ENCODE results near the gene NUP214.
A peak's percentile ranks its signal among the peaks of the same experiment; 100 is the strongest.

NUP214 gene

GRCh38 chr9:131101207-131101964 is 24.0 kb upstream of the NUP214 start:
- Histone ChIP-seq H3K36me3 (ENCODE audit: control insufficient read depth in 2 of 2, insufficient read depth in 1 of 2, low read length in 2 of 2) (no peaks in the 10 kb centered on the region), H3K4me1 (ENCODE audit: control insufficient read depth, insufficient read depth, low read length) (no peaks in the 10 kb centered on the region), H3K9me3 (ENCODE audit: control insufficient read depth, insufficient read depth, low read depth, low read length) (no peaks in the 10 kb centered on the region), H3K4me3 (ENCODE audit: low read depth, low read length) (no peak overlapping the region), H3K27ac (ENCODE audit: extremely low read depth, low read depth, low read length) (no peak overlapping the region)
- POLR2A ChIA-PET: no interaction called here
- TF ChIP-seq ZNF2 (tag by site-specific recombination; IDR thresholded peaks at IDR 0.05): no peak
- TF ChIP-seq ZNF433 (tag by site-specific recombination; IDR thresholded peaks at IDR 0.05; ENCODE audit: low read depth): no peak
- TF ChIP-seq ZSCAN23 (tag by site-specific recombination; IDR thresholded peaks at IDR 0.05): no peak
- peak; percentile 70; the same call in 1 of the 2 replicates for TF ChIP-seq ZNF121 (tag by site-specific recombination; IDR thresholded peaks at IDR 0.05)
- CTCF ChIA-PET: interaction anchor here (0.7 to 1.0 kb wide), 3 partner anchors 19 to 1550 kb away, joined by 3 to 5 read pairs (median 3); no protein-coding TSS in a partner anchor

GRCh38 chr9:131103024-131103423 is 22.4 kb upstream of the NUP214 start:
- TF ChIP-seq, protein P1, sequence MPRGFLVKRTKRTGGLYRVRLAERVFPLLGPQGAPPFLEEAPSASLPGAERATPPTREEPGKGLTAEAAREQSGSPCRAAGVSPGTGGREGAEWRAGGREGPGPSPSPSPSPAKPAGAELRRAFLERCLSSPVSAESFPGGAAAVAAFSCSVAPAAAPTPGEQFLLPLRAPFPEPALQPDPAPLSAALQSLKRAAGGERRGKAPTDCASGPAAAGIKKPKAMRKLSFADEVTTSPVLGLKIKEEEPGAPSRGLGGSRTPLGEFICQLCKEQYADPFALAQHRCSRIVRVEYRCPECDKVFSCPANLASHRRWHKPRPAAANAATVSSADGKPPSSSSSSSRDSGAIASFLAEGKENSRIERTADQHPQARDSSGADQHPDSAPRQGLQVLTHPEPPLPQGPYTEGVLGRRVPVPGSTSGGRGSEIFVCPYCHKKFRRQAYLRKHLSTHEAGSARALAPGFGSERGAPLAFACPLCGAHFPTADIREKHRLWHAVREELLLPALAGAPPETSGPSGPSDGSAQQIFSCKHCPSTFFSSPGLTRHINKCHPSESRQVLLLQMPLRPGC (tag by site-specific recombination; IDR thresholded peaks at IDR 0.05): no peak
- TF ChIP-seq ZNF18 (tag by site-specific recombination; IDR thresholded peaks at IDR 0.05) (no peak), GLI4 (tag by site-specific recombination; IDR thresholded peaks at IDR 0.05) (no peak), KLF9 (tag by site-specific recombination; IDR thresholded peaks at IDR 0.05; ENCODE audit: low read depth) (no peak), ZNF596 (tag by site-specific recombination; IDR thresholded peaks at IDR 0.05) (no peak), ZFP37 (tag by site-specific recombination; IDR thresholded peaks at IDR 0.05) (no peak), ZNF16 (tag by site-specific recombination; IDR thresholded peaks at IDR 0.05; ENCODE audit: low read depth) (no peak), GFI1B (tag by site-specific recombination; IDR thresholded peaks at IDR 0.05) (no peak)
- Histone ChIP-seq H3K4me3 (ENCODE audit: low read depth, low read length) (no peak overlapping the region), H3K4me1 (ENCODE audit: control insufficient read depth, insufficient read depth, low read length) (no peaks in the 10 kb centered on the region), H3K9me3 (ENCODE audit: control insufficient read depth, insufficient read depth, low read depth, low read length) (no peaks in the 10 kb centered on the region), H3K36me3 (ENCODE audit: control insufficient read depth in 2 of 2, insufficient read depth in 1 of 2, low read length in 2 of 2) (no peaks in the 10 kb centered on the region), H3K27ac (ENCODE audit: extremely low read depth, low read depth, low read length) (no peak overlapping the region)
- ChIA-PET CTCF (interaction anchor here (0.9 to 1.7 kb wide), 3 partner anchors 23 to 46 kb away, joined by 3 to 8 read pairs (median 3); partner anchors contain the start of gene NUP214), POLR2A (interaction anchor here (1.1 to 1.3 kb wide), 2 partner anchors 10 to 22 kb away, joined by 3 to 4 read pairs; partner anchors contain the start of gene NUP214)

DNA sequence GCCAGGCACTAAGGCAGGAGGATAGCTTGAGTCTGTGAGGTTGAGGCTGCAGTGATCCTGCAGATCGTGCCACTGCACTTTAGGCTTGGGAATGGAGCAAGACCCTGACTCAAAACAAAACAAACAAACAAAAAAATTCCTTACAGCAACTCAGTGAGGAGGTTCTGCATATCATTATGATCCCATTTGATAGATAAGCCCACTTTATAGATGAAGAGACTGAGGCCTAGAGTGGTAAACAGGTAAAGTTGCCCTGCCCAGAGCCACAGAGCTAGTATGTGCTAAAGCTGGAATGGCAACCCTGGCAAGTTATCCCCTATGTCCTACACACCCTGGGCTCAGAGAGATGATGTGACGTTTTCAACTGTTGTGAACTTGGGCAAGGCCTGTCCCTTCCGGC is 21.9 kb upstream of the NUP214 start:
- H3K9me3 ChIP-seq (ENCODE audit: control insufficient read depth, insufficient read depth, low read depth, low read length): no peaks in the 10 kb centered on the region
- no peaks in the 10 kb centered on the region for H3K4me1 ChIP-seq (ENCODE audit: control insufficient read depth, insufficient read depth, low read length)
- ChIA-PET POLR2A (interaction anchor here (1.1 to 1.3 kb wide), 2 partner anchors 10 to 22 kb away, joined by 3 to 4 read pairs; partner anchors contain the start of gene NUP214), CTCF (interaction anchor here (1.7 kb wide), 2 partner anchors 22 to 46 kb away, joined by 3 to 8 read pairs; partner anchors contain the start of gene NUP214)
- H3K36me3 ChIP-seq (ENCODE audit: control insufficient read depth in 2 of 2, insufficient read depth in 1 of 2, low read length in 2 of 2): no peaks in the 10 kb centered on the region
- no peak overlapping the region for H3K4me3 ChIP-seq (ENCODE audit: low read depth, low read length)
- no peak overlapping the region for H3K27ac ChIP-seq (ENCODE audit: extremely low read depth, low read depth, low read length)
- no peak for TF ChIP-seq ZNF792 (tag by site-specific recombination; IDR thresholded peaks at IDR 0.05)
- no peak for TF ChIP-seq ZNF621 (tag by site-specific recombination; IDR thresholded peaks at IDR 0.05)
- no peak for TF ChIP-seq ZNF830 (tag by site-specific recombination; IDR thresholded peaks at IDR 0.05; ENCODE audit: low read depth)
- TF ChIP-seq ZNF473 (tag by site-specific recombination; IDR thresholded peaks at IDR 0.05): no peak
- no peak for TF ChIP-seq ZNF560 (tag by site-specific recombination; IDR thresholded peaks at IDR 0.05; ENCODE audit: borderline replicate concordance)
- no peak for TF ChIP-seq ZNF514 (tag by site-specific recombination; IDR thresholded peaks at IDR 0.05)
- no peak for TF ChIP-seq YY2 (tag by site-specific recombination; IDR thresholded peaks at IDR 0.05)
- no peak for TF ChIP-seq ZNF571 (tag by site-specific recombination; IDR thresholded peaks at IDR 0.05)
- no peak for TF ChIP-seq MZF1 (tag by site-specific recombination; IDR thresholded peaks at IDR 0.05; ENCODE audit: borderline replicate concordance)
- TF ChIP-seq, protein P2, sequence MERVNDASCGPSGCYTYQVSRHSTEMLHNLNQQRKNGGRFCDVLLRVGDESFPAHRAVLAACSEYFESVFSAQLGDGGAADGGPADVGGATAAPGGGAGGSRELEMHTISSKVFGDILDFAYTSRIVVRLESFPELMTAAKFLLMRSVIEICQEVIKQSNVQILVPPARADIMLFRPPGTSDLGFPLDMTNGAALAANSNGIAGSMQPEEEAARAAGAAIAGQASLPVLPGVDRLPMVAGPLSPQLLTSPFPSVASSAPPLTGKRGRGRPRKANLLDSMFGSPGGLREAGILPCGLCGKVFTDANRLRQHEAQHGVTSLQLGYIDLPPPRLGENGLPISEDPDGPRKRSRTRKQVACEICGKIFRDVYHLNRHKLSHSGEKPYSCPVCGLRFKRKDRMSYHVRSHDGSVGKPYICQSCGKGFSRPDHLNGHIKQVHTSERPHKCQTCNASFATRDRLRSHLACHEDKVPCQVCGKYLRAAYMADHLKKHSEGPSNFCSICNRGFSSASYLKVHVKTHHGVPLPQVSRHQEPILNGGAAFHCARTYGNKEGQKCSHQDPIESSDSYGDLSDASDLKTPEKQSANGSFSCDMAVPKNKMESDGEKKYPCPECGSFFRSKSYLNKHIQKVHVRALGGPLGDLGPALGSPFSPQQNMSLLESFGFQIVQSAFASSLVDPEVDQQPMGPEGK (tag by site-specific recombination; IDR thresholded peaks at IDR 0.05): no peak
- TF ChIP-seq KLF10 (tag by site-specific recombination; IDR thresholded peaks at IDR 0.05): no peak
- TF ChIP-seq YY1 (tag by site-specific recombination; IDR thresholded peaks at IDR 0.05): no peak
- TF ChIP-seq ZNF292 (tag by site-specific recombination; IDR thresholded peaks at IDR 0.05; ENCODE audit: borderline replicate concordance, low read depth): no peak
- no peak for TF ChIP-seq ZNF529 (tag by site-specific recombination; IDR thresholded peaks at IDR 0.05; ENCODE audit: insufficient replicate concordance)
- no peak for TF ChIP-seq ZEB2 (tag by site-specific recombination; IDR thresholded peaks at IDR 0.05)
- no peak for TF ChIP-seq SP2 (tag by site-specific recombination; IDR thresholded peaks at IDR 0.05)
